ENCODE results near the gene DNAJC9.
"Not testable (repeated sequence)": the region's sequence is repeated elsewhere in the genome, so short reads cannot be mapped to it uniquely, and the experiment has no call there.

The DNAJC9 gene

DNA sequence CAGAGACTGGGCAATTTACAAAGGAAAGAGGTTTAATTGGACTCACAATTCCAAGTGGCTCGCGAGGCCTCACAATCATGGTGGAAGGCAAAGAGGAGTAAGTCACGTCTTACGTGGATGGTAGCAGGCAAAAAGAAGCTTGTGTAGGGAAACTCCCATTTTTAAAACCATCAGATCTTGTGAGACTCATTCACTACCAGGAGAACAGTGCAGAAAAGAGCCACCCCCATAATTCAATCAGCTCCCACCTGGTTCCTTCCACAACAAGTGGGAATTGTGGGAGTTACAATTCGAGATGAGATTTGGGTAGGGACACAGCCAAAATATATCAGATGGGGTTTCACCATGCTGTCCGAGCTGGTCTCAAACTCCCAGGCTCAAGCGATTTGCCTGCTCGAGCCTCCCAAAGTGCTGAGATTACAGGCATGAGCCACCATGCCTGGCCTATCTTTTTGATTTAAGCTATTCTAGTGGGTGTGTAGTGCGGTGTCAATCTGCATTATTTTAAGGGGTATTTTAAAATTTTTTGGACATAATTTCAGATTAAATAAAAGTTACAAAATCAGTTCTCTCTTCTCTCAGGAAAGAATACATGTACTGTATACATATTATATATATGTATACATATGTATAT, 14.4 kb upstream of the DNAJC9 start:
- Histone ChIP-seq H3K27ac (ENCODE audit: low read depth, low read length) (peak overlapping the region; percentile 56), H3K4me1 (ENCODE audit: control insufficient read depth, insufficient read depth, low read length, unreplicated experiment) (peaks cover 6% of the 10 kb centered on the region), H3K27me3 (ENCODE audit: insufficient read depth, low read length) (no peaks in the 10 kb centered on the region), H3K4me3 (ENCODE audit: low read depth, low read length) (no peak overlapping the region), H2AFZ (ENCODE audit: low read length, unreplicated experiment) (no peak overlapping the region), H3K36me3 (ENCODE audit: insufficient read depth, low read length) (no peaks in the 10 kb centered on the region), H3K79me2 (ENCODE audit: control insufficient read depth, insufficient read depth, low read length, unreplicated experiment) (no peaks in the 10 kb centered on the region)

DNA sequence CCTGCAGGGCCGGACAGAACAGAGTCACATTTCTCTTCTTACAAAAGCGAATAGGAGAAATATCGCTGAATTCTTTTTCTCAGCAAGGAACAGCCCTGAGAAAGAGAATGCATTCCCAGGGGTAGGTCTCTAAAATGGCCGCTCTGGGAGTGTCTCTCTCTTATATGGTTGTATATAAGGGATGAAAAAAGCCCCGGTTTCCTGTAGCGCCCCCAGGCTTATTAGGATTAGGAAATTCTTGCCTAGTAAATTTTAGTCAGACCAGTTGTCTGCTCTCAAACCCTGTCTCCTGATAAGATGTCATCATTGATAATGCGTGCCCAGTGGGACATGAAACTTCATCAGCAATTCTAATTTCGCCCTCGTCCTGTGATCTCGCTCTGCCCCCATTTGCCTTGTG, 11.6 kb upstream of the DNAJC9 start:
- not testable (repeated sequence) for H3K79me2 ChIP-seq (ENCODE audit: control insufficient read depth, insufficient read depth, low read length, unreplicated experiment); H3K27ac ChIP-seq (ENCODE audit: low read depth, low read length); H3K4me1 ChIP-seq (ENCODE audit: control insufficient read depth, insufficient read depth, low read length, unreplicated experiment); H3K36me3 ChIP-seq (ENCODE audit: insufficient read depth, low read length); H3K4me3 ChIP-seq (ENCODE audit: low read depth, low read length); H2AFZ ChIP-seq (ENCODE audit: low read length, unreplicated experiment); H3K27me3 ChIP-seq (ENCODE audit: insufficient read depth, low read length)

DNA sequence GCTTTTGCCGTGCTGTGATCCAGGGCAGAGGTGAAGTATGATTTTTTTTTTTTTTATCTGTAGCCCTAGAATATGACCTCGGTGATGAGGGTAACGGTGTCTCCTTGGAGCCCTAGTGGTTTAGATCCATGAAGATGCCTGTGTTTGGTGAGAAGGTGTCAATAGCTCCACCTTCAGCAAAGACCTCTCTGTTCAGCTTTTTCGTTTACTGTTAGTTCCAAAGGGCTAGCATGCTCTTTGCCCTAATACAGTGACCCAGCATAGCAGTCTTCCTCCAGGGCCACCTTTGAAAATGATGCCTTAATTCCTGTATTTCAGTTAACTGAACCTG, 6.1 kb upstream of the DNAJC9 start:
- Histone ChIP-seq H2AFZ (ENCODE audit: low read length, unreplicated experiment) (peak overlapping the region; percentile 99), H3K79me2 (ENCODE audit: control insufficient read depth, insufficient read depth, low read length, unreplicated experiment) (peaks cover 45% of the 10 kb centered on the region)

DNA sequence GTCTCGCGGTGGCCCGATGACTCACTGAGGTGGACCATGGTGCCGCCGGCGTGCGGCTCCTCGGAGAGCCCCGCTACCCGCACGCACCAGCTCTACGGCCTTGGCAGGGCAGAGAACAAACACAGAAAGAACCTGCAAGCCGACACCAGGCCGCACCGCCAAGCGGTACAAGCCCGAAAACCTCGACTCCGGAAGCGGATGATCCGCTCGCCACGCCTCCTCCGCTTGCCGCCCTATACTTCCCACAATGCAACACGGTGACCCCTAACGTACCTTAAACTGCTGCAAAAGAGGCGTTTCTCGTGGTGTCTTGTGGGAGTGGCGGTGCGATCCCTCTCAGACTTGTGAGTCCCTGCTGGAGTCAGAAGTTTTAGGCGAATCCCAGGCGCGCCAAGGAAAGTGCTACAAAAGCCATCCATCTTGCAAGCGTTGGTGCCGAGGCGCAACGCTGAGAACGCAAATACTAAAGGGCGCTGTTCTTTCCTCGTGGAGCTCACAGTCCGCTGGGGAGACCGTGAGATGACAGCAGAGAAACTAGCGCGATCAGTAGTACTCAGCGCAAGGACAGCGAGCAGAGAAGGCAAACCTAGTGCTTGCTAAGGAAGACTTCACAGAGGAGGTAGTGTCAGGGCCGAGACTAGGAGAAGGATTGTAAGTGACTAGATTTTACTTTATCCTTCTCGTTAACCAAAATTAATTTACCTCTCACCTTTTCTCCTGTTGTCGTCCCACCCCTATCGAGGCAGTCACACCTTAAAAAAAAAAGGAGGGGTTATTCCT, 5.6 kb upstream of the DNAJC9 start, which contains the start of gene MRPS16:
Gene MRPS16, minus strand, starts transcription at position 200 of the 780 bp plus-strand sequence. Its CDS starts 162 bp downstream, at position 38.
- Histone ChIP-seq H3K79me2 (ENCODE audit: control insufficient read depth, insufficient read depth, low read length, unreplicated experiment) (peaks cover 47% of the 10 kb centered on the region), H3K4me3 (ENCODE audit: low read depth, low read length) (peak within 1 kb of the TSS; percentile 100), H3K27me3 (ENCODE audit: insufficient read depth, low read length) (no peaks in the 10 kb centered on the region), H2AFZ (ENCODE audit: low read length, unreplicated experiment) (peak within 1 kb of the TSS; percentile 99), H3K27ac (ENCODE audit: low read depth, low read length) (peak within 1 kb of the TSS; percentile 94), H3K4me1 (ENCODE audit: control insufficient read depth, insufficient read depth, low read length, unreplicated experiment) (peaks cover 23% of the 10 kb centered on the region), H3K36me3 (ENCODE audit: insufficient read depth, low read length) (peaks cover 5% of the 10 kb centered on the region; the same call in 1 of the 2 replicates)

More for the DNA sequence above, 6.1 kb upstream of the DNAJC9 start:
- peaks cover 18% of the 10 kb centered on the region for H3K4me1 ChIP-seq (ENCODE audit: control insufficient read depth, insufficient read depth, low read length, unreplicated experiment)
- peak overlapping the region; percentile 94 for H3K27ac ChIP-seq (ENCODE audit: low read depth, low read length)
- H3K4me3 ChIP-seq (ENCODE audit: low read depth, low read length): peak overlapping the region; percentile 100
- no peaks in the 10 kb centered on the region for H3K27me3 ChIP-seq (ENCODE audit: insufficient read depth, low read length)
- H3K36me3 ChIP-seq (ENCODE audit: insufficient read depth, low read length): peaks cover 5% of the 10 kb centered on the region; the same call in 1 of the 2 replicates

DNA sequence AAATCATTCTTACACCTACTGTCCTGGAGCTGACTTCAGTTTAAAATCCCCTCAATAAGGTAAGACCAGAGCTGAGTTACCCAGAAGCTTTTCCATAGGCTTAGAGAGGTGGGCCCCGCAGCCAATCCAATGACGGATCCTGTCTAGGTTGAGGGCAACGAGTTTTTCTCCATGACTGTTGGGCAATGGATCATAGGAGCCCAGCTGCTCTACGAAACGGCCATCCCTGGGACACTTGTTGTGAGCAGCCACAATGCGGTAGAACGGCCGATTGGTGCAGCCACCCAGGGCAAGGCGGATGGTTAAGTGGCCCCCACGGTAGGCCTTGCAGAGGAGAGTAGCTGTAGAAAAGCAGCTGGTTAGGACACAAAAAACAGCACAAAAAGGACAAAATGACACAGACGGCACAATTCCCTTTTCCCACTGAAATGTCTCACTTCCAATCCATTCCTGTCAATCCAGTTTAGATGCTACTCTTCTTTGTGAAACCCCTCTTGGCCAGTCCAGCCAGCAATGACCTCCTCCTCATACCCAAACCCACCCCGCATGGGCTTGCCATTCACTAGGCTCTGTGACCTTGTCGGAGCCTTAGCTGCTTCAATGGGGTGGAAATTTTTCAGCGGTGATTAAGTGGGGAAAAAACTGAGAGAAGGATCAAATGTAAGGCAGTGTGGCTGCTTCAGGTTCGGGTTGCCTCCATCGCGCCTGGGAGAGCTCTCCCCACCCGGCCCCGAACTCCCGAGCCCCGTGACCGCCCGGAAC, 4.8 kb upstream of the DNAJC9 start:
- Histone ChIP-seq H3K27me3 (ENCODE audit: insufficient read depth, low read length) (no peaks in the 10 kb centered on the region), H3K36me3 (ENCODE audit: insufficient read depth, low read length) (peaks cover 5% of the 10 kb centered on the region; the same call in 1 of the 2 replicates), H2AFZ (ENCODE audit: low read length, unreplicated experiment) (peak overlapping the region; percentile 99), H3K27ac (ENCODE audit: low read depth, low read length) (peak overlapping the region; percentile 94), H3K4me1 (ENCODE audit: control insufficient read depth, insufficient read depth, low read length, unreplicated experiment) (peaks cover 25% of the 10 kb centered on the region), H3K4me3 (ENCODE audit: low read depth, low read length) (peak overlapping the region; percentile 100), H3K79me2 (ENCODE audit: control insufficient read depth, insufficient read depth, low read length, unreplicated experiment) (peaks cover 51% of the 10 kb centered on the region)

DNA sequence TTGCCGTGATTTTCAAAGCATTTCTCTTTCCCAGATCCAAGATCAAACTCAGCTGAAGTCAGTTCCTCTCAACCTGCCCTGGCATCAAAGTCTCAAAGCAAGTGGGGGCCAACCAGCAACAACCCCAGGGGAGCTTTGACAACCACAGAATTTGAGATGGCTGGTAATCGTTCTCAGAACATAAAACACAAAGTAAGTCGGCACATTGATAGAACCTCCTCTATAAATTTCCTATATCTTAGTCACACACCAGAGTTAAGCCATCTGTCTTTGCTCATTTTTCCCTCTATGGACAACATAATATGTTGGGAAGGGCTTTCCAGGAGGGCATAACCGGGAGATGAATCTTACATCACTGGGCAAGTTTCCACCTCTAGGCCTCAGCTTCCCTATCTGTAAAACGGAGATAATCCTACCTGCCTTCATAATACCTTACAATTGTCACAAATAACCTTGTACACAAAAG, 1.2 kb upstream of the DNAJC9 start:
- Histone ChIP-seq H3K79me2 (ENCODE audit: control insufficient read depth, insufficient read depth, low read length, unreplicated experiment) (peaks cover 72% of the 10 kb centered on the region), H3K27ac (ENCODE audit: low read depth, low read length) (peak overlapping the region; percentile 91), H3K4me1 (ENCODE audit: control insufficient read depth, insufficient read depth, low read length, unreplicated experiment) (peaks cover 35% of the 10 kb centered on the region), H3K36me3 (ENCODE audit: insufficient read depth, low read length) (peaks cover 15% of the 10 kb centered on the region), H2AFZ (ENCODE audit: low read length, unreplicated experiment) (no peak overlapping the region), H3K27me3 (ENCODE audit: insufficient read depth, low read length) (no peaks in the 10 kb centered on the region), H3K4me3 (ENCODE audit: low read depth, low read length) (peak overlapping the region; percentile 79; the same call in 1 of the 2 replicates)

DNA sequence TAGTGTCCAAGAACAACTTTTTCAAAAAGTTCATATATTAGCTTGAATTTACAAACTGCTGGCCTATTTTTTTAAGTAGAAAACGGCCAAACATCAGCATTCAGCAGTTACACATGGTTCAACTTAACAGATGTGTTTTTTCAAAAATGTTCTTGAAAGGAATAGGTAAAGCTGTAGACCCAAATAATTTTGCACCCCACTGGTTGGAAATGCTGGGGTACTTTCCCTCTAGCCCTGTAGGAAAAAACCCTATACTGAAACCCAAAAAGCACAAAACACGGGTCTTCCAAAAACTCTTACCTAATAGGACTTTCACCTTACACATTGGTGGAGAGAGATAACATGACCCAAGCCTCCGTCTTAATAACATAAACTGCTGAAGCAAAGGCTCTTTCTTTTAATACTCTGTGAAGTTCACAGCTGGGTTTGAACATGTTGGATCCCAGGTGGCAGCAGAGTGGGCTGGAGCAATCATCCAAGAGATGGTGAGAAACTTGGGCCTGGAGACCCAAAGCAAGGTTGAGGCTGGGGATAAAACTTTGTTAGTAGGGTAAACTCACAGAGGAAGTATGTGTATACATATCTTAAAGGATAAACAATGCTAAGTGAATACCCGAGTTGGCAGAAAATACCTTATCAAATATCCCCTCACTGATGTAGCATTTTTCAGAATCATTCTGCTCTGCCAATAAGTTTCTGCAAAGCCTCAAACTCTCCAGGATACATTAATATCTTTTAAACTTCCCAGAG, 629 bp upstream of the DNAJC9 start:
- Histone ChIP-seq H3K79me2 (ENCODE audit: control insufficient read depth, insufficient read depth, low read length, unreplicated experiment) (peaks cover 65% of the 10 kb centered on the region), H3K4me3 (ENCODE audit: low read depth, low read length) (peak overlapping the region; percentile 79), H3K27ac (ENCODE audit: low read depth, low read length) (peak overlapping the region; percentile 91), H3K36me3 (ENCODE audit: insufficient read depth, low read length) (peaks cover 15% of the 10 kb centered on the region), H3K27me3 (ENCODE audit: insufficient read depth, low read length) (no peaks in the 10 kb centered on the region), H2AFZ (ENCODE audit: low read length, unreplicated experiment) (no peak overlapping the region), H3K4me1 (ENCODE audit: control insufficient read depth, insufficient read depth, low read length, unreplicated experiment) (peaks cover 35% of the 10 kb centered on the region)

DNA sequence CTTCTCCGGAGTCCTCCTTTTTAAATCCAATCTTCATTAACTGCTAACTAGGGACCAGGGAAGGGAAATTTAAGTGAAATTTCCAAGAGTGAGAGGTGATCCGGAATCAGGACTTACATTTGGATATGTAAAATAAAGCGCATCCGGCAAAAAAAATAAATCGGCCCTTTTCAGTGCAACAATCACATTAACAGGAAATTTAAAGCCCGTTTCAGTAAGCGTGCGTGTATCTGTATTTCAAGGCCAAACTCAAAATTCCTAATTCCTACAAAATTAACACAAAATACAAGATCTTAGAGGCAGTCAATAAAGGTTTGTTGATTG, 771 bp downstream of the DNAJC9 start:
- peaks cover 32% of the 10 kb centered on the region for H3K4me1 ChIP-seq (ENCODE audit: control insufficient read depth, insufficient read depth, low read length, unreplicated experiment)

DNA sequence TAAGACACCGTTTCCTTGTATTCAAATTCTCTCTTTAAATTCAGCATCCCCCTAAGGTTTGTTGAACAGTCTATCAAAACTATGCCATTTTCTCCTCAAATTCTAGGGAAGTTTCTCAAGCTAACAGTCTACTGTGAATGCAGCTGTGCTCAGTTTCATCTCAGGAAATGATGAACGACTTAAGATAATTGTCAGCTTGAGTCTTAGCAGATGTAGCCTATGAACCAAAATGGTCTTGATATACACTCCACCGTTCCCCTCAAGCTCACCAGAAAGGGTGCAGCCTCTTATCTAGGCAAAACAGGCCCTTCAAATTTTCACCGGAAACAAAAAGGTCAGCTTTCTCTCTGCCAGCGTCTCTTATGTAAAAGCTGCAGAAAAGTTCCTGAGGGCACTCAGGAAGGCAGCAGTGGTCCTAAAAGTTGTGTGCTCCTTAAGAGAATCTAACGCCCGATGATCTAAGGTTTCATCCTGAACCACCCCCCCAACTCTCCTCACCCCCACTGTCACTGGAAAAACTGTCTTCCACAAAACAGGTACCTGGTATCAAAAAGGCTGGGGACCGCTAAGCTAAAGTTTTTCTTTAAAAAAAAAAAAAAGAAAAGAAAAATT, 2.1 kb downstream of the DNAJC9 start:
- Histone ChIP-seq H3K36me3 (ENCODE audit: insufficient read depth, low read length) (peaks cover 22% of the 10 kb centered on the region), H3K4me1 (ENCODE audit: control insufficient read depth, insufficient read depth, low read length, unreplicated experiment) (peaks cover 23% of the 10 kb centered on the region), H3K79me2 (ENCODE audit: control insufficient read depth, insufficient read depth, low read length, unreplicated experiment) (peaks cover 48% of the 10 kb centered on the region), H3K4me3 (ENCODE audit: low read depth, low read length) (peak overlapping the region; percentile 79), H2AFZ (ENCODE audit: low read length, unreplicated experiment) (no peak overlapping the region), H3K27me3 (ENCODE audit: insufficient read depth, low read length) (no peaks in the 10 kb centered on the region), H3K27ac (ENCODE audit: low read depth, low read length) (no peak overlapping the region)

More for the DNA sequence above, 771 bp downstream of the DNAJC9 start:
- Histone ChIP-seq H3K4me3 (ENCODE audit: low read depth, low read length) (peak overlapping the region; percentile 79), H2AFZ (ENCODE audit: low read length, unreplicated experiment) (peak overlapping the region; percentile 20), H3K36me3 (ENCODE audit: insufficient read depth, low read length) (peaks cover 20% of the 10 kb centered on the region), H3K27ac (ENCODE audit: low read depth, low read length) (peak overlapping the region; percentile 91), H3K27me3 (ENCODE audit: insufficient read depth, low read length) (no peaks in the 10 kb centered on the region), H3K79me2 (ENCODE audit: control insufficient read depth, insufficient read depth, low read length, unreplicated experiment) (peaks cover 53% of the 10 kb centered on the region)

DNA sequence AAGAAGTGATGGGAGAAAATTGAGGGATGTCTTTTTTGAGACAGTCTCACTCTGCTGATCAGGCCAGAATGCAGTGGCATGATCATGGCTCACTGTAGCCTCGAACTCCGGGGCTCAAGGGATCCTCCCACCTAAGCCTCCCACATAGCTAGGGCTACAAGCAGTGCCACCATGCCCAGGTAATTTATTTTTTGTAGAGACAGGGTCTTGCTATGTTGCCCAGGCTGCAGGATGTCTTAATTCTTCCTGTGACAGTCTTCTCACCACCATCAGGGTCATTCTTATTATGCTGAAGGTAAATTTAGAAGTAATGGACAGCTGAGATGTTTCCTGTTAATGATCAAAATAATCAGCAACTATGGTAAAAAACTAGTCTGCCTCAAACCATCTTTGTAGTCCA, 7.1 kb downstream of the DNAJC9 start:
- peaks cover 29% of the 10 kb centered on the region for H3K36me3 ChIP-seq (ENCODE audit: insufficient read depth, low read length)

More for the DNA sequence above, 7.1 kb downstream of the DNAJC9 start:
- Histone ChIP-seq H3K79me2 (ENCODE audit: control insufficient read depth, insufficient read depth, low read length, unreplicated experiment) (peaks cover 22% of the 10 kb centered on the region), H3K4me1 (ENCODE audit: control insufficient read depth, insufficient read depth, low read length, unreplicated experiment) (peaks cover 12% of the 10 kb centered on the region), H3K27me3 (ENCODE audit: insufficient read depth, low read length) (no peaks in the 10 kb centered on the region), H2AFZ (ENCODE audit: low read length, unreplicated experiment) (no peak overlapping the region), H3K4me3 (ENCODE audit: low read depth, low read length) (no peak overlapping the region), H3K27ac (ENCODE audit: low read depth, low read length) (no peak overlapping the region)

Data from ACC112 (cell line).